Lung microvascular endothelial cell (primary cell): ENCODE measurements around the gene TPCN1. TPM values are rescaled to one million over a fixed set of nuclear protein-coding genes. Genes with fewer than 3 reads are reported as not detected.
"Not testable (repeated sequence)": the region's sequence is repeated elsewhere in the genome, so short reads cannot be mapped to it uniquely, and the experiment has no call there.

Experiments
- DNase-seq, 2 donors: peaks; one replicate each; pipeline versions ENCODE4 v3.0.0 to v3.0.0-alpha.2; 2010; ENCODE audit warnings: low read depth in 2 of 2
- total RNA-seq: library from RNA; depleted of rRNA; stranded (reverse); fragments of >200 nt; gene quantifications from 2 replicates; pipeline ENCODE4 v1.2.1, GENCODE V29; 2014

Gene TPCN1
- total RNA-seq, 1 donor from 2014 or later: 3.8 TPM

DNA sequence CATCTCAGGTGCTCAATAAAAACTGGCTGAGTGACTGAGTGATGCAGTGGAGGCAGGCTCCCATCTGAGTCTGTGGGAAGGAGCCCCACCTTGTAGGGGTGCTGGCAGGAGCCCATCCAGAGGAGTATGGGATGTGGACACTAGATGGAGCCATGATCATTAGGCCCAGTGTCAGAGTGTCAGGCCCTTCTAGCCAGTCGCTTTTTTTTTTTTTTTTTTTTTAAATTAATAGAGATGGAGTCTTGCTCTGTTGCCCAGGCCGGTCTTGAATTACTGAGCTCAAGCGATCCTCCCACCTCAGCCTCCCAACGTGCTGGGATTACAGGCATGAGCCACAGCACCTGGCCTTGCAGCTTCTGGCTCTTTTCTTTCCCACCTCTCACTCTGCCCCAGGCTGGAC, 24.3 kb upstream of the TPCN1 start:
- DNase-seq: peak; percentile 86 to 88

DNA sequence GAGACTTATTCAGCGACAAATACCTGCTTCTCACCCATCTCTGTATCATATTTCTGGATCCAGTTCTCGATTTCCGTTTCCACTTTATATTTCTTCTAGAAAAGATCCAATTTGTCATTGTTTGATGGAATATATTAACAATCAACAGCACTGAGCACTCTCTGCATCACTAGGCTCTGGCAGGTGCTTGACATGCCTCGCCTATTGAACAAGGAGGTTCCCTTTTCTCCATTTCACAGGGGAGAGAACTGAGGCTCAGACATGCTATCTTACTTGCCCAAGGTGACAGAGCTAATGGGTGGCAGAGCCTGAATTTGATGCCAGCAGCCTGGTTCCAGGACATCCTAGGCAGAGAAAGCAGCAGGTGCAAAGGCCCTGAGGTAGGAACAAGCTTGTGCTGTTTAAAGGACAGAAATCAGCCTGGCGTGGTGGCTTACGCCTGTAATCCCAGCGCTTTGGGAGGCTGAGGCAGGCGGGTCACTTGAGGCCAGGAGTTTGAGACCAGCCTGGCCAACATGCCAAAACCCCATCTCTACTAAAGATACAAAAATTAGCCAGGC, 23.7 kb upstream of the TPCN1 start:
- DNase-seq: no peak

DNA sequence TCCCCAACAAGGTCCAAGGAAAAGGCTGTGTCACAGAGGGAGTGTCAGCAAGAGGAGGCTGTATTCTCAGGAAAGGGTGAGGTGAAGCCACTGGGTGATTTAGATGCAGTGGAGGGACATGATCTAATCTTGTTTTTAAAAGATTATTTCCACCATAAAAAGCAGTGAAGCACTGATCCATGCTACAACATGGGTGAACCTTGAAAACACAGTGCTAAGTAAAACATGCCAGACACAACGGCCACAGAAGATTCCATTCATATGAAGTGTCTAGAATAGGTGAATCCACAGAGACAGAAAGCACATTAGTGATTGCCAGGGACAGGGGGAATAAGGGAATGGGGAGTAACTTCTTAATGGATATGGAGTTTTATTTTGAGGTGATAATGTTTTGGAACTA, 23.0 kb upstream of the TPCN1 start:
- DNase-seq: no peak

DNA sequence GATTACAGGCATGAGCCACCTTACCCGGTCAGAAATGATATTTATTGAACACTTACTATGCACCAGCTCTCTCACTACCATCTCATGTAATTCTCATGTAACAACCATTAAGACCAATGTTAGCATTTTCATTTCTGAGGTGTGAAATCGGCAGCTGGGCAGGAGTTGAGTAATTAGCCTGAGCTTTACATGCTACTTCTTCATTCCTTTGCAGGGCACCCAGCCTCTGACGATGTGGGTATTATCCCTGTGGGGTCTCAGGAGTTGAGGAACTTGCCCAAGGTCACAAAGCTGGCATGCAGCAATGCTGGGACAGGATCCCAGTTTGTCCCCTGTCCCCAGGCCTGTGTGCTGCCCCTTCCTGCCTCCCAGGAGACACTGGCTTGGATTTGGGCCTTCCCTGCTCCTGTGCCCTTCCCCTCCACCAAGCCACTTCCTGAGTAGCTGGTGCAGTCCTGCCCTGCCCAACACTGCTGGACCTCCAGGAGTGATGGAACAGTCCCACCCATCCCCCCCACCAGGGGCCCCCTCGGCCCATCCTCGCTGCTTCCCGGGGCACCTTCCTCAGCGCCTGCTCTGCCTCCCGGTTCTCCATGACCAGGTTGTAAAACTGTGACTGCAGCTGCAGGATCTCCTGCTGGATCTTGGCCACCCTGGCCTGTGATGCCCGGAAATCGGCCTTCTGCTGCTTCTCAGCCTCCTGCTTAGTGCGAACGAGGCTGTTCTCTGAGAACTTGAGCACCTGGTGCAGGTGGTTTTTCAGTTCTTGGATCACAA, 21.1 kb upstream of the TPCN1 start:
- DNase-seq: no peak

DNA sequence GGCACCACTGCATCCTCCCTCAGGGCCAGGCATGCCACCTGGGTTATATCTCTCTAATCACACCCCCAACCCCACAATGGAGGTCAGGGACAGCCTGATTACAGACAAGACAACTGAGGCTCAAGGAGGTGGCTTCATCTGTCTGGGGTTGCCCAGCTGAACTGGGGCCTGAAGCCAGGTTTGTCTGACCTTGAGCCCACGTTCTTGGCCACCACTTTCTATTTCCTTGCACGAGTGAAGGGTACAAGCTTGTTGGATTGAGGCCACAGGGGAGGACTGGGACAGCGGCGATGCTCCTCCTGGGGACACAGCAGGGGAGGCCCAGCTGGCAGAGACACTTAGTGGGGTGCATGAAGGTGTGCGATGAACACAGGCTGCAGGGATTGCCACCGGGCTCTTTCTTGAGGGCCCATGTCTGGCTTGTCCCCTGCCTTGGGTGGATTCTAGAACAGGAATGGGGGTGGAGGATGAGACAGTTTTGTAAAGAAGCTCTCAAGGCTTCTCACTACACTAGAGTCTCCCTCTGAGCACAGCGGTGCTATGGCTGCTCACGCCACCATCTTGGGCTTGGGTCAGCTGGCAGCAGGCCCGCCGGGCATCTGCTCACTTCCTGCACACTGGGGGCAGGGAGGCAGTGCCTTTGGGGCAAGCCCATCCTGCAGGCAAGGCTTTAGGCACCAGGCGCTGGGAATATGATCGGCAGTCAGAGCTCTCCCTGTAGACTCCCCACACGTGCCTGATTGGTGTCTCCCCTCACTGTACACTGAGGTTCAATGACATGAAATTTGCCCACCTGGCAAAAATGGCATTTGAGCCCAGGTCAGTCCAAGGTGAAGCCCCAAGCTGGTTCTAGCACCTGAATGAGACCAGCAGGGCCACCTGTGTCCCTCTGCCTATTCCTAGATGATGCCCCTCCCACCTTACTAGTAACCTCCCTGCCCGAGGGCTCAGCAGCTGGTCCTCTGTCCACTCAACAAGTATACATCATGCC, 19.8 kb upstream of the TPCN1 start:
- no peak for DNase-seq

DNA sequence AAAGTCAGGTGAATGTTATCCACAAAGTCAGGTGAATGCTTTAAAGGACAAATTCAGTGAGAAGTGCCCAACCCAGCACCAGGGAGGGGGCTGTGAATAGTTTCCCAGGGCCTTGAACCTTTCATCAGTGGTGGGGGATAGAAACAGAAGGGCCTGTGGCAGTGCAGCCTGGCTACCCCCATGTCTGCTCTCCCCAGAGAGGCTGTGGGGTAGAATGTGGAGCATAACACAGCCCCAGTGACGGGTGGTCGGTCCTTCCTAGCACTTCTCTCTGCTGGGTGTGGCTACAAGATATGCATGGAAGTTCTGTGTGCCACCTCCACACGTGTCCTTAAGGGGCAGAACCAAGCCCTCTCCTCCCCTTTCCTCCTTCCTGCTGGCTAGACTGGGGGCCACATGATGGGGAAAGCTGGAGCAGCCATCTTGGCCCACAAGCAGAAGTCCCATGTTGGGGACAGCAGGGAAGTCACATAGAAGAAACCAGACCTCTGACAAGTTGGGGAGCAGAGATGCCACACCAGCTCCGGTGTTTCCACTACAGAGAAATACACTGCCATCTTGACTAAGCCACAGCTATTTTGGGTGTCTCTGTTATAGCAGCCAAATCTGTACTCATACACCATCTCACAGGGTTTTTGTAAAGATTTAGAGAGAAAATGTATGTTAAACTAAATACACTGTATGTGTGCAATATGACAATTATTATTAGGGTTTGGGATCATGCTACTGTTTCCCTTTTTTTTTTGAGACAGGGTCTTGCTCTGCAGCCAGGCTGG, 18.8 kb upstream of the TPCN1 start:
- no peak for DNase-seq

DNA sequence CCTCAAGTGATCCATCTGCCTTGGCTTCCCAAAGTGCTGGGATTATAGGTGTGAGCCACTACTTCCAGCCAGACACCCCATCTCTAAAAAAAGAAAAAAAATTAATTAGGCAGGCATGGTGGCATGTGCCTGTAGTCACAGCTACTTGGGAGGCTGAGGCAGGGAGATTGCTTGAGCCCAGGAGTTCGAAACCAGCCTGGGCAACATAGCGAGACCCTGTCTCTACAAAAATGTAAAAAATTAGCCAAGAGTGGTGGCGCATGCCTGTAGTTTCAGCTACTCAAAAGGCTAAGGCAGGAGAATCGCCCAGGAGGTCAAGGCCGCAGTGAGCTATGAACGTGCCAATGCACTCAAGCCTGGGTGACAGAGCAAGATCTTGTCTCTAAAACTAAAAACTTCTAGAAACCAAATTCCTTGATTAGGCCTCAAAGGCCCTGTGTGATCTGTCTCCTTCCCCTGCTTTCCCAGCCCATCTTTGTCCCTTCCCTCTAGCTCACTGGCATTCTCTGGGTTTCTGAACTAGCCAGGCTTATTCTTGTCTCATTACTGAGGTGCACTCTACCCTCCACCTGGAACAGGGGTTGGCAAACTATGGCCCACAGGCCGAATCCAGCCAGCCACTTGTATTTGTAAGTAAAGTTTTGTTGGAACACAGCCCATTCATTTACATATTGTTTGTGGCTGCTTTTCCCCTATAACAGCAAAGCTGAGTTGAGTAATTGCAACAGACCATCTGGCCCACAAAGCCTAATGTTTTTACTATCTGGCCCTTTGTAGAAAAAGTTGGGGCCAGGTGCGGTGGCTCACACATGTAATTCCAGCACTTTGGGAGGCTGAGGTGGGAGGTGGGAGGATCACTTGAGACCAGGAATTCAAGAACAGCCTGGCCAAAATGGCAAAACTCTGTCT, 17.2 kb upstream of the TPCN1 start:
- no peak for DNase-seq

DNA sequence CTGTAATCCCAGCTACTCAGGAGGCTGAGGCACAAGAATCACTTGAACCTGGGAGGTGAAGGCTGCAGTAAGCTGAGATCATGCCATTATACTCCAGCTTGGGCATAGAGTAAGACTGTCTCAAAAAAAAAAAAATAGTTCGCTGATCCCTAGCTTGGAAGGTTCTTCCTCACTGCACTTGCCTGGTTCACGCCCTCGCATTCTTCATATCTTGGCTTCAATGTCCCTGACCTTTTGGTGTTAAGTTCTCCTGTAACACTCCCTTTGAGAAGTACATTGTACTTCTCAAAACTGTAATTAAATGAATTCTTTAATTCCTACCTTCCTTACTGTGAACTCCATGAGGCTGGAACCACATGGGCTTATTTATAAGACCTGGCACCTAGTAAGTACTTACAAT, 16.5 kb upstream of the TPCN1 start:
- no peak for DNase-seq

DNA sequence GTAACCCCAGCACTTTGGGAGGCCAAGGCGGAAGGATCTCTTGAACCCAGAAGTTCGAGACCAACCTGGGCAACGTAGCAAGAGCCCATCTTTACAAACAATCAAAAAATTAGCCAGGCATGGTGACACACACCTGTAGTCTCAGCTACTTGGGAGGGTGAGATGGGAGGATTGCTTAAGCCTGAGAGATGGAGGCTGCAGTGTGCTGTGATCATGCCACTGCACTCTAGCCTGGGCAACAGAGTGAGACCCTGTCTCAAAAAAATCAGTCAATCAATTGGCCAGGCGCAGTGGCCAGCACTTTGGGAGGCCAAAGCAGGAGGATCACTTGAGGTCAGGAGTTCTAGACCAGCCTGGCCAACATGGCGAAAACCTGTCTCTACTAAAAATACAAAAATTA, 14.5 kb upstream of the TPCN1 start:
- not testable (repeated sequence) for DNase-seq

DNA sequence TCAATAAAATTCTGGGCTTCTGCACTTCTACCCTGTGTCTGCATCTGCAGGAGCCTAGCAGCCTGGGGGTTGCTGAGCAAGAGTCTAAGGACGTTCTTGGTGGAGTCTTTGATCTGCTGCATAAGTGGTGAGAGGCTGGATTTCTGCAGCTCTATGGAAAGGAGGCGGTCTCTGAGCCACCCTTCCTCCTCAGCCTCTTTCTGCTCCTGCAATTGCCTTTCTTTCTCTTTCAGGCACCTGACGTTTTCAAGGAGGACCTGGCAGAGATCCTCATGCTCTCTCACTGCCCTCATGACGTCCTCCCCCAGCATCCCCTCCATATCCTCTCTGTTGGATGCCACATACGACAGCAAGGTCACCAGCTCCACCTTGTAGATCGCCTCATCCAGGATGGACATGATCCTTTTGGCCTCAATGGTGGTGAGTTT, 13.6 kb upstream of the TPCN1 start:
- DNase-seq: no peak

DNA sequence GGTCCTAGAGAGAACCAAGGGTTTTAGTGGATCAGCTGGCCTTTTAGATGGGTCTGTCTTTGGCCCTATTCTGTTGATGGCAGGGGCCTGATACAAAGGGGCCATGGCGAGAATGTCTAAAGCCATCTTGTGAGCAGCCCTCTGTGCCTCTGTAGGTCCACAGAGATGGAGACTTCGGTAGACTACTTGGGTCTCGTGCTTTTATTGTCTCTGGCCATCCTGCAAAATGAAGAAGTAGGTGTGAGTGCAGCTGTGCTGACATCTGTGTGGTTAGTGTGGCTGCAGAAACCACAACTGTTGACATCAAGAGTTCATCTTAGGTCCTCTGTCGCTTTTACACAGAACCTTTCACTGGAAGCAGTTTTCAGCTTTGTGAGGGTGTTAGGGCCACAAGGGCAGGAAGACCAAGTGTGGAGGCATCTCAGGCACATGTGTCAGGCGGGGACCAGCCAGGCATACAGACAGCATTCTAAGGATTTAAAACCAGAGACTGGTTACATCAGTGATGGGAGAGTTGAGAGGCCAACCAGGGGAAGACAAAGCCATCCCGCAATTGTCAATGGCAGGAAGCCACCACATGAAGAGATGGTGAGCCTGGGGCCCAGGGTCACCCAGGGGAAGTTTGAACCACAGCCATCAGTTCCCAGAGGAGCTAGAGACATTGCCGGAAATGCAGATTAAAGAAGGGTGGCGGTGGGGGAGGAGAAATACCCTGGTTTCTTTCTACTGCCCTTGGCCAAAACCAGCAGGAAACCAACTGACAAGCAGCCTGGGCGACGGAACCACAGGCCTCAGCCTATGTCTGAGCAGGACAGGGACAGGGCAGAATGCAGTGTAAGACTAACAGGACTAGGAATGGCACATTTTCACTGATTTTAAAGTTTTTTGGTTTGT, 13.0 kb upstream of the TPCN1 start:
- peak in 1 of 2 donors; percentile 29 for DNase-seq

DNA sequence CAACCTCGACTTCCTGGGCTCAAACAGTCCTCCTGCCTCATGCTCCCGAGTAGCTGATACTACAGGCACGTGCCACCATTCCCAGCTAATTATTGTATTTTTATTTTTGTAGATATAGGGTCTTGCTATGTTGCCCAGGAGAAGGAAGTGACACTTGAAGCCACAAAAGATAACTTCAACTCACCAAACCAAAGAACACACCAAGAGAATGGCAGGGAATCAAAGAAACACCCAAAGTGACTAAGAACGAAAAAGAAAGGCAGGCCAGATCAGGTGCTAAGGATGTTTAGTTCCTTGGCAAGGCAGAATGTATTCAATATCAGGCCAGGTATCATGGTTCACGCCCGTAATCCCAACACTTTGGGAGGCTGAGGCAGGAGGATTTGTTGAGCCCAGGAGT, 10.1 kb upstream of the TPCN1 start:
- DNase-seq: no peak

DNA sequence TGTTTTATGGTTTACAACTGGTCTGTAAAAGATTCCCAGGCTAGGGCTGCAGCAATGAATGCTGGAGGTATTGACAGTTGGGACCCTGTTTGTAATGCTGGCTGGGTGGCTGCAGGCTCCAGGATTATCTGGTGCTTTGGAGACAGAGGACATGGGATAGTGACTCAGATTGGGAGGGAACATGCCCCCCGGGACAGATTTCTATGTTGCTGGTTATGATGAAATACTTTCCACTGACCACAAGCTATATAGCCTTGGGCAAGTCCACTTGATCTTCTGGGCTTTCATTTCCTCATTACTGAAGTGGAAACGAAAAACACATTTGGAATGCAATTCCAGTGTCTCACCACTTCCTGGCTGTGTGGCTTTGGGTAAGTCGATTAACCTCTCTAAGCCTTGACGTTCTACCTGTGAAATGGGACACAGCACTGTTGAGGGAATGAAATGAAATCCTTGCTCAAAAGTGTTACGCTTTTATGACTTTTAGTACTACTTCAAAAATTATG, 6.3 kb upstream of the TPCN1 start:
- peak; percentile 91 to 93 for DNase-seq

DNA sequence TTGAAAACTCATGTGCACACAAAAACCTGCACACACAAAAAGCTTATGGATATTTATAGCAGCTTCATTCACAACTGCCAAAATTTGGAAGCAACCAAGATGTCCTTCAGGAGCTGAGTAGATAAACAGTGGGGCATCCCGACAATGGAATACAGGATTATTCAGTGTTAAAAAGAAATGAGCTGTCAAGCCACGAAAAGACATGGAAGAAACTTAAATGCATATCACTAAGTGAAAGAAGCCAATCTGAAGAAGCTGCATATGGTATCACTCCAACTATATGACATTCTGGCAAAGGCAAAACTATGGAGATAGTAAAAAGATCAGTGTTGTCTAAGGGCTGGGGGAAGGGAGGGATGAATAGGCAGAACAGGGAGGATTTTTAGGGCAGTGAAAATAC, 5.2 kb upstream of the TPCN1 start:
- no peak for DNase-seq

DNA sequence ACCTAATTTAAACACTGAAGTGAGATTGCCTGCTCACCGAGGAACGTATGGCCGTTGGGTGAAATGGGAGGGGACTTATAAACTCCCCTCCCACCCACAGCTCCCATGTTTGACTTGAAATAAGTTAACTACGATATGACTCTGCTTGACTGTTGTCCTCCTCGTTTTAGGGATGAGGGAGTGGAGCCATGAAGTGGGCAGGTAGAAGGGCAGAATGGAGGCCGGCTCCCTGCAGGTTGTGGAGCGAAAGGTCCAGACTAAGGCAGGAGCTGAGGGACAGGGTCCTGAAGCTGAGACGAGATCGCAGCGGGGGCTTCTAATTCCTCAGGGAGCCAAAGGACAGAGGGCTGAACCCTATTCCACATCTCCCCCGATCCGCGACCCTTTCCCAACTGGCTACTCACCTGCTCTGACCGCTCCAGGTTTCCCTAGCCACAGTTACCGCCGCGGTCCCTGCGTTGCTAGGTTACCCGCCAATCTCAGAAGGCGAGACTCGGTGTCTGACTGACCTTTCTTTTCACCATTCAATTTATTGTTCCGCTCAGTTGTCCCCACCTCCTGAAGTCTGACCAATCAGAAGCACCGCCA, 577 bp upstream of the TPCN1 start:
- peak in 1 of 2 donors; percentile 50 for DNase-seq

DNA sequence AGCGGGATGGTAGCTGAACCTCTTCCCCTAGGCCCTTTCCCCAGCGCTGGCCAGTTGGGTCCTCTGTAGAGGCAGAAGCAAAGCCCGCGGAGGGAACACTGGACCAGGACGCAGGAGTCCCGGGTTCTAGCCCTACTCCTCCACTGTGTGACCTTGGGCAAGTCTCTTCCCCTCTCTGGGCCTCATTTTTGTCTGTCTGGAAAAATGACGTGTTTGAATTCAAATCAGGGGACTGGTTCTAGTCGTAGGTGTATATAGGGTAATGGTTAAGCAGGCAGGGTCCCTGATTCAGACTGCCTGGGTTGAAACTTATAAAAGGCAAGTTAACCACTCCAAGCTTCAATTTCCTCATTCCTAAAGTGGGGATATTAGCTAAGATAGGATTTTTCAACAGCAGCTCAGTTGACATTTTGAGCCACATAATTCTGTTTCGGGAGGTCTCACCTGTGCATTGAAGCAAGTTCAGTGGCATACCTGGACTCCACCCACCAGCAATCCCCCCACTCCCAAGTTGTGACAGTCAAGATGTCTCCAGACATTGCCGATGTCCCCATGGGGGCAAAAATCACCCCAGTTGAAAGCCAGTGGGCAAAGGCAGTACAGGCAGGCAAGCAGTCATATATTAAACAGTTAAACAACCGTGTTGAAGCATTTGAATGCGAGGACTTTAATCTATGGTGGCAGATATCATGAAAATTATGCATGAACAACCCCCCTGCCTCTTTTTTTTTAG, 899 bp downstream of the TPCN1 start:
- peak in 1 of 2 donors; percentile 25 for DNase-seq

DNA sequence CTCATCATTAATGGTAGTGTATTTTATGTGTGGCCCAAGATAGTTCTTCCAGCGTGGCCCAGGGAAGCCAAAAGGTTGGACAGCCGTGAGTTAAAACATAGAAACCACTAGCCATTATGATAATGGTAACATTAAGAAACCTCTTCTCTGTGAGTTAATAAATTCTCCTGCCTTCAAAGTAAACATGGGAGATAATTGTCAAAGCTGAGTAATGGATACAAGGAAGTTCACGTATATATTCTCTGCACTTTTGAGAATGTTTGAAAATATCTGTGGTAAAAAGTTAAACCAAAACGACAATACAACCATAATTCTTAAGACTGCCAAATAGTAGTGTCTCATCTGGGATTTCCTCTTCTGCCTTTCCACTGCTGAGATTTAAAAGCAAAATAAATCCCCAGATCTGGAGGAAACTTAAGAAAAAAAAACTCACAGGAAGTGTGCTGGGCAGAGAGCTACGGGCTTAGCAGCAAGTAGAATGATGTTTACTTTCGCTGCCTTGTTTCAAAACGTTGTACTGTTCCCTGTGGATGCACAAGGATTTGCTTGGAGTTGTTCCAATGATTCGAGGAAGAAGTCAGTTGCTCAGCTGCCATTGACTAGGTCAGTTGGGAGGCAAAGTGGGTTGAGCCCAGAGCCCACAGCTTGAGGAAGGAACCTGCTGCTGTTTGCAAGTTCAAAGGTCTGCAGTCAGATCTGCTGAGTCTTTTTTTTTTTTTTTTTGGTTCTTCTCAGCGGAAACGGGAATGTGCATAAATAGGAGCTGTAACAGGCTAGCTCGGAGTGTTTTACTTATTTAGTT, 1.7 kb downstream of the TPCN1 start:
- DNase-seq: peak; percentile 58 to 96
